Measurements from ENCODE around the gene COP1.
"Not testable (repeated sequence)": the region's sequence is repeated elsewhere in the genome, so short reads cannot be mapped to it uniquely, and the experiment has no call there.

COP1 gene

GRCh38 chr1:176118985-176119384, 88.1 kb downstream of the COP1 start:
- DNase-seq: no peak

GRCh38 chr1:176111835-176112234, 95.3 kb downstream of the COP1 start:
- DNase-seq: no peak

- DNase-seq: no peak
These were observed 96.9 kb downstream of the COP1 start for GRCh38 chr1:176110203-176110602.

- DNase-seq: no peak
These were observed 104.2 kb downstream of the COP1 start for GRCh38 chr1:176102768-176103350.

GRCh38 chr1:176101951-176102642, 105.0 kb downstream of the COP1 start:
- DNase-seq: no peak

GRCh38 chr1:176098560-176098959, 108.5 kb downstream of the COP1 start:
- no peak for DNase-seq

- no peak for DNase-seq
These were observed 111.1 kb downstream of the COP1 start for GRCh38 chr1:176096015-176096414.

- DNase-seq: no peak
These were observed 116.3 kb downstream of the COP1 start for GRCh38 chr1:176090766-176091165.

GRCh38 chr1:176087746-176088145, 119.3 kb downstream of the COP1 start:
- not testable (repeated sequence) for DNase-seq

GRCh38 chr1:176073524-176074157, 133.4 kb downstream of the COP1 start:
- no peak for DNase-seq

GRCh38 chr1:176068901-176069300, 138.2 kb downstream of the COP1 start:
- no peak for DNase-seq

GRCh38 chr1:176068256-176068655, 138.8 kb downstream of the COP1 start:
- no peak for DNase-seq

GRCh38 chr1:176066709-176067108, 140.4 kb downstream of the COP1 start:
- DNase-seq: no peak

GRCh38 chr1:176058686-176059085, 148.4 kb downstream of the COP1 start:
- no peak for DNase-seq

- DNase-seq: no peak
These were observed 150.8 kb downstream of the COP1 start for GRCh38 chr1:176056312-176056711.

GRCh38 chr1:176055398-176055797, 151.7 kb downstream of the COP1 start:
- DNase-seq: no peak

GRCh38 chr1:176051902-176052518, 155.1 kb downstream of the COP1 start:
- DNase-seq: no peak

- no peak for DNase-seq
These were observed 155.7 kb downstream of the COP1 start for GRCh38 chr1:176051402-176051801.

- DNase-seq: no peak
These were observed 157.5 kb downstream of the COP1 start for GRCh38 chr1:176049582-176049981.

GRCh38 chr1:176046926-176047325, 160.2 kb downstream of the COP1 start:
- no peak for DNase-seq

GRCh38 chr1:176043537-176043936, 163.5 kb downstream of the COP1 start:
- DNase-seq: no peak

- no peak for DNase-seq
These were observed 173.2 kb downstream of the COP1 start for GRCh38 chr1:176033881-176034280.

GRCh38 chr1:176033474-176033873, 173.6 kb downstream of the COP1 start:
- DNase-seq: no peak

GRCh38 chr1:176032040-176032645, 174.9 kb downstream of the COP1 start:
- no peak for DNase-seq
